Caco-2 (cell line): ENCODE data around the gene TP63. TPM values are rescaled to one million over a fixed set of nuclear protein-coding genes. Genes with fewer than 3 reads are reported as not detected.

Experiments
- BruUV-seq: library from RNA; stranded (reverse); fragments of 400-500 nt; replicated peaks from 2 replicates; lab custom pipeline; 2021; lab: Mats Ljungman, UMichigan
- CTCF ChIA-PET: fragments of 300-600 bp; sonication (Branson Sonifier 250); formaldehyde crosslinking; loops from one replicate; lab custom pipeline; 2022; ENCODE audit warnings: antibody characterized with exemption; lab: Charles Lee
- POLR2A ChIA-PET: fragments of 300-600 bp; sonication (Branson Sonifier 250); formaldehyde crosslinking; loops from one replicate; lab custom pipeline; 2022; ENCODE audit warnings: antibody characterized with exemption; lab: Charles Lee
- DNase-seq, 2 experiments: peaks; one replicate each; pipeline versions ENCODE4 v3.0.0 to v3.0.0-alpha.2; 2020 to 2022
- H3K27me3 ChIP-seq: replicated peaks from 2 replicates; pipeline ENCODE4 v1.6.0; 2011; ENCODE audit warnings: low read length; ENCODE audit not compliant: control insufficient read depth, insufficient read depth
- H3K36me3 ChIP-seq: 2 replicates; pipeline ENCODE4 v1.5.1; 2011; ENCODE audit warnings: low read length; ENCODE audit not compliant: control insufficient read depth, insufficient read depth
- H3K4me1 ChIP-seq: fragments of 250-450 bp; sonication (Bioruptor Pico); 2 replicates; pipeline ENCODE4 v1.5.1; 2020; ENCODE audit warnings: mild to moderate bottlenecking
- H3K4me3 ChIP-seq: 2 replicates; pipeline ENCODE4 v1.5.1; 2011; ENCODE audit warnings: low read depth, mild to moderate bottlenecking, control low read depth, low read length
- H3K9me3 ChIP-seq: fragments of 250-450 bp; sonication (Bioruptor Pico); 2 replicates; pipeline ENCODE4 v1.5.1; 2020; ENCODE audit warnings: mild to moderate bottlenecking, moderate library complexity
- H3K27ac Mint-ChIP-seq: one replicate; pipeline ENCODE4 v1.8.0; 2022; ENCODE audit warnings: mixed read lengths; ENCODE audit not compliant: unreplicated experiment
- H3K27me3 Mint-ChIP-seq: one replicate; pipeline ENCODE4 v1.8.0; 2022; ENCODE audit warnings: mixed read lengths; ENCODE audit not compliant: insufficient read depth, unreplicated experiment
- H3K36me3 Mint-ChIP-seq: one replicate; pipeline ENCODE4 v1.8.0; 2022; ENCODE audit warnings: mild to moderate bottlenecking, mixed read lengths; ENCODE audit not compliant: insufficient read depth, unreplicated experiment
- H3K4me1 Mint-ChIP-seq: one replicate; pipeline ENCODE4 v1.8.0; 2022; ENCODE audit warnings: low read depth, mixed read lengths; ENCODE audit not compliant: unreplicated experiment
- H3K4me3 Mint-ChIP-seq: one replicate; pipeline ENCODE4 v1.8.0; 2022; ENCODE audit warnings: mild to moderate bottlenecking, moderate library complexity, mixed read lengths; ENCODE audit not compliant: unreplicated experiment
- H3K9me3 Mint-ChIP-seq: one replicate; pipeline ENCODE4 v1.8.0; 2022; ENCODE audit warnings: mixed read lengths; ENCODE audit not compliant: unreplicated experiment
- intact Hi-C: fragments of 100-400 bp; cut with micrococcal nuclease; formaldehyde crosslinking; loops from one replicate; pipeline ENCODE4 v1.10.0; 2022; ENCODE audit not compliant: unreplicated experiment
- total RNA-seq: library from RNA; stranded (reverse); gene quantifications from 2 replicates; pipeline ENCODE4 v1.2.3, GENCODE V29; 2022
- TF ChIP-seq, protein P1 (sequence below), 2 experiments: fragments of 200-600 bp in 1 of 2; IDR thresholded peaks; 1 replicate in 1 of 2; 2 replicates in 1 of 2; pipeline versions ENCODE4 v1.5.1 to v1.8.0; 2011 to 2022; ENCODE audit warnings: antibody characterized with exemption in 1 of 2, control low read depth in 1 of 2, inconsistent platforms in 1 of 2, low read depth in 1 of 2, low read length in 1 of 2, mild to moderate bottlenecking in 1 of 2, moderate library complexity in 1 of 2; ENCODE audit not compliant: insufficient read depth in 1 of 2, severe bottlenecking in 1 of 2, unreplicated experiment in 1 of 2

TP63 gene
- total RNA-seq, 1 experiment from 2014 or later, result 1.2 TPM

DNA sequence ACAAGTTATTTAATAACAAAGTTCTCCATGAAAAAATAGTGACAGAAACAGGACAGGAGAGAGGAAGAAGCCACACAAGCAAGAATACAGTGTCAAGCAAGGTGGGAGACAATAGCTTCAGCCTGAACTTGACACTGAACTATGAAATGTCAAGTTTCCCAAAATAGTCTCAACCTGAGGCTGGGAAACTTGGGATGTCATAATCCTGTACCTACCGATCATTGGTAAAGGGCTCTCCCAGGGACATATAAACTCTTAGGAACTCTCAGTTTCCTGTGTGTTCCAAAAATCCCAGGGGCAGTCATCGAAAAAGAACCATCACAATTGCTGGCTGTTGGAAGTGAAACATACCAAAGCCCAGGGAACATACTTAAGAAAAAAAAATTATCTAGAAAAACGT, 277.9 kb downstream of the TP63 start:
- Histone ChIP-seq H3K9me3 (no peaks in the 10 kb centered on the region), H3K4me3 (no peak overlapping the region), H3K36me3 (no peaks in the 10 kb centered on the region), H3K27me3 (no peaks in the 10 kb centered on the region), H3K4me1 (no peaks in the 10 kb centered on the region)
- TF ChIP-seq, protein P1, sequence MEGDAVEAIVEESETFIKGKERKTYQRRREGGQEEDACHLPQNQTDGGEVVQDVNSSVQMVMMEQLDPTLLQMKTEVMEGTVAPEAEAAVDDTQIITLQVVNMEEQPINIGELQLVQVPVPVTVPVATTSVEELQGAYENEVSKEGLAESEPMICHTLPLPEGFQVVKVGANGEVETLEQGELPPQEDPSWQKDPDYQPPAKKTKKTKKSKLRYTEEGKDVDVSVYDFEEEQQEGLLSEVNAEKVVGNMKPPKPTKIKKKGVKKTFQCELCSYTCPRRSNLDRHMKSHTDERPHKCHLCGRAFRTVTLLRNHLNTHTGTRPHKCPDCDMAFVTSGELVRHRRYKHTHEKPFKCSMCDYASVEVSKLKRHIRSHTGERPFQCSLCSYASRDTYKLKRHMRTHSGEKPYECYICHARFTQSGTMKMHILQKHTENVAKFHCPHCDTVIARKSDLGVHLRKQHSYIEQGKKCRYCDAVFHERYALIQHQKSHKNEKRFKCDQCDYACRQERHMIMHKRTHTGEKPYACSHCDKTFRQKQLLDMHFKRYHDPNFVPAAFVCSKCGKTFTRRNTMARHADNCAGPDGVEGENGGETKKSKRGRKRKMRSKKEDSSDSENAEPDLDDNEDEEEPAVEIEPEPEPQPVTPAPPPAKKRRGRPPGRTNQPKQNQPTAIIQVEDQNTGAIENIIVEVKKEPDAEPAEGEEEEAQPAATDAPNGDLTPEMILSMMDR (IDR thresholded peaks at IDR 0.05; ENCODE audit: insufficient read depth in 1 of 2, low read depth in 1 of 2, low read length in 1 of 2, severe bottlenecking in 1 of 2, unreplicated experiment in 1 of 2), result no peak
- Mint-ChIP-seq H3K27me3 (peaks cover 3% of the 10 kb centered on the region), H3K27ac (no peak overlapping the region), H3K9me3 (no peaks in the 10 kb centered on the region), H3K4me3 (no peak overlapping the region), H3K4me1 (no peaks in the 10 kb centered on the region), H3K36me3 (no peaks in the 10 kb centered on the region)
- ChIA-PET POLR2A (no interaction called here), CTCF (no interaction called here)
- no peak for DNase-seq
- no TSS peak for BruUV-seq
- intact Hi-C loops, result no loop called here

DNA sequence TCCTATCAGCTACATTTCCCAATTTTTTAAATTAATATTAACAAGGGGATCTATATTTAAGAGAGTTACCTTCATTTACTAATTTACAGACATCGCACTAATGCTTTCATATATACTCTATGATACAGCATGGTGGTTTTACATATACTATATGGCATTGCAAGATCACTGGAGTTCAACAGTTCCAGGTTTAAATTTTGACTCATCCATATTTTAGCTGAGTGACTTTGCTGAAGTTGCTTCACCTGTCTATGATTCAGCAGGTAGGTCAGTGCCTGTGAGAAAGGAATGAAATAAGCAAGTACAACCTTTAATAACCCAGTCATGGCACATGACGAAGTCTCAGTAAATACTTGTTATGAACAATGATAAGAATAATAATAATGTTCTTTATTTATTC, 278.4 kb downstream of the TP63 start:
- no peaks in the 10 kb centered on the region for H3K36me3 Mint-ChIP-seq
- no peaks in the 10 kb centered on the region for H3K9me3 ChIP-seq
- H3K36me3 ChIP-seq, result no peaks in the 10 kb centered on the region
- no peaks in the 10 kb centered on the region for H3K27me3 ChIP-seq
- no TSS peak for BruUV-seq
- no peaks in the 10 kb centered on the region for H3K4me1 ChIP-seq
- ChIA-PET CTCF (no interaction called here), POLR2A (no interaction called here)
- intact Hi-C loops, result no loop called here
- peaks cover 3% of the 10 kb centered on the region for H3K27me3 Mint-ChIP-seq
- TF ChIP-seq, protein P1 (IDR thresholded peaks at IDR 0.05; ENCODE audit: insufficient read depth in 1 of 2, low read depth in 1 of 2, low read length in 1 of 2, severe bottlenecking in 1 of 2, unreplicated experiment in 1 of 2), result no peak
- DNase-seq, result no peak
- no peak overlapping the region for H3K4me3 ChIP-seq
- H3K4me3 Mint-ChIP-seq, result no peak overlapping the region
- H3K4me1 Mint-ChIP-seq, result no peaks in the 10 kb centered on the region
- no peaks in the 10 kb centered on the region for H3K9me3 Mint-ChIP-seq
- H3K27ac Mint-ChIP-seq, result no peak overlapping the region

DNA sequence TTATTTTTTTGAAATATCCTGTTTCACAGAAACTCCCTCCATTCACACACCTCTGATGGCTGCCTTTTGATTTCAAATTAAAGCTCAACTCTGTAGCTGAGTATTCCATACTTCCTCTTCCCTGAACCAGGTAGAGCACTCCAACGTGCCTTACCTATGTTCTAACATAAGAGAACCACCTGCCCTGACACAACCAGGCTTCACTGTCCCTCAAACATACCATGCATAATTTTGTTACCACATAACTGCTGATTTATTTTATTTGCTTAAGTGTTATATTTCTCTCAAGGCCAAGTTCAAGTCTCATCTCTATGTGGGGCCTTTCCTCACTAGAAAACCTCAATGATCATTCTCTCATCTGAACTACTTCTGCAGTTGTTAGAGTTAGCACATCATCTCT, 279.8 kb downstream of the TP63 start:
- Mint-ChIP-seq H3K9me3 (no peaks in the 10 kb centered on the region), H3K27ac (no peak overlapping the region), H3K36me3 (no peaks in the 10 kb centered on the region), H3K27me3 (peaks cover 6% of the 10 kb centered on the region), H3K4me1 (no peaks in the 10 kb centered on the region), H3K4me3 (no peak overlapping the region)
- POLR2A ChIA-PET, result no interaction called here
- CTCF ChIA-PET, result no interaction called here
- intact Hi-C loops, result no loop called here
- TF ChIP-seq, protein P1 (IDR thresholded peaks at IDR 0.05; ENCODE audit: insufficient read depth in 1 of 2, low read depth in 1 of 2, low read length in 1 of 2, severe bottlenecking in 1 of 2, unreplicated experiment in 1 of 2), result no peak
- Histone ChIP-seq H3K27me3 (no peaks in the 10 kb centered on the region), H3K36me3 (no peaks in the 10 kb centered on the region), H3K9me3 (no peaks in the 10 kb centered on the region), H3K4me3 (no peak overlapping the region), H3K4me1 (no peaks in the 10 kb centered on the region)
- DNase-seq, result no peak
- BruUV-seq, result no TSS peak
